ENCODE results near the gene CLTC.

Gene CLTC

DNA sequence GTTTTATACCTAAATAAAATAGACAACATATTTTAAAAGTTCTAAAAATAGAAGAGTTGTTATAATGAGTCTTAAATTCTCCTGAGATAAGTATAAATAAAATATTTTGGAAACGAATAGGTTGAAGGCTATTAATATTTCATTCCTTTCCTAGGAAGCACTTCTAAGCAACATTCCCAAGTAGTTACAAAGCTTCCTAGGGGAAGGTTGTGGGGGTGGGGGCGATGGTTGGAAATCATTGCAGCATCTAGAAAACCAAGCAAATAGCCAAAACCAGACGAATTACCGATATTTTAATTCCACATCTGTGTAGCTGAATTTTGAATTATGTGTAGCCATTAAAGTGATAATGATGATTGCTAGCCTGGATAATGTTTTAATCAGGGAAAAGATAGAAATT, 60.6 kb downstream of the CLTC start:
- H3K9me3 ChIP-seq (ENCODE audit: severe bottlenecking): no peaks in the 10 kb centered on the region
- H3K4me3 ChIP-seq (ENCODE audit: severe bottlenecking): no peak overlapping the region
- H3K27me3 ChIP-seq (ENCODE audit: insufficient read depth, poor library complexity, severe bottlenecking): no peaks in the 10 kb centered on the region
- TF ChIP-seq, protein P1, sequence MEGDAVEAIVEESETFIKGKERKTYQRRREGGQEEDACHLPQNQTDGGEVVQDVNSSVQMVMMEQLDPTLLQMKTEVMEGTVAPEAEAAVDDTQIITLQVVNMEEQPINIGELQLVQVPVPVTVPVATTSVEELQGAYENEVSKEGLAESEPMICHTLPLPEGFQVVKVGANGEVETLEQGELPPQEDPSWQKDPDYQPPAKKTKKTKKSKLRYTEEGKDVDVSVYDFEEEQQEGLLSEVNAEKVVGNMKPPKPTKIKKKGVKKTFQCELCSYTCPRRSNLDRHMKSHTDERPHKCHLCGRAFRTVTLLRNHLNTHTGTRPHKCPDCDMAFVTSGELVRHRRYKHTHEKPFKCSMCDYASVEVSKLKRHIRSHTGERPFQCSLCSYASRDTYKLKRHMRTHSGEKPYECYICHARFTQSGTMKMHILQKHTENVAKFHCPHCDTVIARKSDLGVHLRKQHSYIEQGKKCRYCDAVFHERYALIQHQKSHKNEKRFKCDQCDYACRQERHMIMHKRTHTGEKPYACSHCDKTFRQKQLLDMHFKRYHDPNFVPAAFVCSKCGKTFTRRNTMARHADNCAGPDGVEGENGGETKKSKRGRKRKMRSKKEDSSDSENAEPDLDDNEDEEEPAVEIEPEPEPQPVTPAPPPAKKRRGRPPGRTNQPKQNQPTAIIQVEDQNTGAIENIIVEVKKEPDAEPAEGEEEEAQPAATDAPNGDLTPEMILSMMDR (IDR thresholded peaks at IDR 0.05; ENCODE audit: poor library complexity, severe bottlenecking): no peak
- ATAC-seq (ENCODE audit: low read depth) (no peak), DNase-seq (ENCODE audit: low spot score) (no peak)
- no peaks in the 10 kb centered on the region for H3K4me1 ChIP-seq (ENCODE audit: insufficient read depth, poor library complexity, severe bottlenecking)
- H3K27ac ChIP-seq (ENCODE audit: poor library complexity, severe bottlenecking): no peak overlapping the region
- peaks cover 100% of the 10 kb centered on the region for H3K36me3 ChIP-seq (ENCODE audit: low read depth)

DNA sequence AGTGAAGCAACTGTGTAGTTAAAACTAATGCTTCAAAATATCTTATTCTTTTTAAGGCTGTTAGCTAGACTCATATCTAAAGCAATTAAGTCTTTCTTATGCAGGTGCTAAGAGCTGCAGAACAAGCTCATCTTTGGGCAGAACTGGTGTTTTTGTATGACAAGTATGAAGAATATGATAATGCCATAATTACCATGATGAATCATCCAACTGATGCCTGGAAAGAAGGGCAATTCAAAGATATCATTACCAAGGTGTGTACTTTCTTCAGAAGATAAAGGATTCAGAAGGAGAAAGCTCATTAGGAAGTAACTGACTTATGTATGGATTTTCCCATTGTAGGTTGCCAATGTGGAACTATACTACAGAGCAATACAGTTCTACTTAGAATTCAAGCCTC, 63.6 kb downstream of the CLTC start:
- no peaks in the 10 kb centered on the region for H3K4me1 ChIP-seq (ENCODE audit: insufficient read depth, poor library complexity, severe bottlenecking)
- H3K27ac ChIP-seq (ENCODE audit: poor library complexity, severe bottlenecking): no peak overlapping the region
- H3K36me3 ChIP-seq (ENCODE audit: low read depth): peaks cover 100% of the 10 kb centered on the region
- DNase-seq (ENCODE audit: low spot score) (no peak), ATAC-seq (ENCODE audit: low read depth) (no peak; the same call in 2 of the 3 replicates)
- no peaks in the 10 kb centered on the region for H3K27me3 ChIP-seq (ENCODE audit: insufficient read depth, poor library complexity, severe bottlenecking)
- no peaks in the 10 kb centered on the region for H3K9me3 ChIP-seq (ENCODE audit: severe bottlenecking)
- TF ChIP-seq, protein P1 (IDR thresholded peaks at IDR 0.05; ENCODE audit: poor library complexity, severe bottlenecking): no peak
- H3K4me3 ChIP-seq (ENCODE audit: severe bottlenecking): no peak overlapping the region

DNA sequence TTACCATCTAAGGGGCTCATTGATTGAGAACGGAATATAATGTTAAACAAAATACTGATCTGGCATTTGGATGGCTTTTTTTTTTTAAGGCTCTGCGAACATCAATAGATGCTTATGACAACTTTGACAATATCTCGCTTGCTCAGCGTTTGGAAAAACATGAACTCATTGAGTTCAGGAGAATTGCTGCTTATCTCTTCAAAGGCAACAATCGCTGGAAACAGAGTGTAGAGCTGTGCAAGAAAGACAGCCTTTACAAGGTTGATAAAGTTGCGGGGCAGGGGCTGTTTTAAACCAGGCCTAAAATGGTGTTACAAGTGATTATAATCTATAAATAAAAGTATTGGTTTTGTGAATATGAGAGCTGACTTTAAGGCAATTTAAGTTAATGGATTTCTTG, 65.3 kb downstream of the CLTC start:
- Histone ChIP-seq H3K36me3 (ENCODE audit: low read depth) (peaks cover 100% of the 10 kb centered on the region), H3K27ac (ENCODE audit: poor library complexity, severe bottlenecking) (no peak overlapping the region), H3K9me3 (ENCODE audit: severe bottlenecking) (no peaks in the 10 kb centered on the region), H3K4me3 (ENCODE audit: severe bottlenecking) (no peak overlapping the region), H3K27me3 (ENCODE audit: insufficient read depth, poor library complexity, severe bottlenecking) (no peaks in the 10 kb centered on the region), H3K4me1 (ENCODE audit: insufficient read depth, poor library complexity, severe bottlenecking) (no peaks in the 10 kb centered on the region)
- ATAC-seq (ENCODE audit: low read depth) (no peak), DNase-seq (ENCODE audit: low spot score) (no peak)
- TF ChIP-seq, protein P1 (IDR thresholded peaks at IDR 0.05; ENCODE audit: poor library complexity, severe bottlenecking): no peak

DNA sequence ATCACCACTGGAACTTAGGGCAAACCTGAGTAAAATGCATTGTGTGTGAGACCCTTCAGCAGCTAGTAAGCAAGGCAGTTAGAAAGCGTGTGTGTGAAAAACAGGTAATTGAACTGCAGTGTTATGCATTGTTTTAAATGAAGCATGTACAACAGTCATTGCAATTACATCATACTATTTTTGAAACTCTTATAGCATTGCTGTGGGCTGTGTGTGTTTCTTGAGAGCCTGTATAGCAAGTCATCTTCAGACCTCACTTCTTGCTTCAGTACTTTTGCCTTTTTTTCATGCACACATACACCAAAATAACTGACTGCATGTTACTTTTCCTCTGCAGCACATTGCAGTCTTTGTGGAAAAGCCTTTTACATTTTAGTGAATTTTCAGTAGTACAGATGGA, 68.3 kb downstream of the CLTC start:
- peaks cover 99% of the 10 kb centered on the region for H3K36me3 ChIP-seq (ENCODE audit: low read depth)
- H3K9me3 ChIP-seq (ENCODE audit: severe bottlenecking): no peaks in the 10 kb centered on the region
- no peaks in the 10 kb centered on the region for H3K27me3 ChIP-seq (ENCODE audit: insufficient read depth, poor library complexity, severe bottlenecking)
- DNase-seq (ENCODE audit: low spot score) (no peak), ATAC-seq (ENCODE audit: low read depth) (no peak)
- H3K4me1 ChIP-seq (ENCODE audit: insufficient read depth, poor library complexity, severe bottlenecking): no peaks in the 10 kb centered on the region
- H3K4me3 ChIP-seq (ENCODE audit: severe bottlenecking): no peak overlapping the region
- no peak overlapping the region for H3K27ac ChIP-seq (ENCODE audit: poor library complexity, severe bottlenecking)
- TF ChIP-seq, protein P1 (IDR thresholded peaks at IDR 0.05; ENCODE audit: poor library complexity, severe bottlenecking): no peak

DNA sequence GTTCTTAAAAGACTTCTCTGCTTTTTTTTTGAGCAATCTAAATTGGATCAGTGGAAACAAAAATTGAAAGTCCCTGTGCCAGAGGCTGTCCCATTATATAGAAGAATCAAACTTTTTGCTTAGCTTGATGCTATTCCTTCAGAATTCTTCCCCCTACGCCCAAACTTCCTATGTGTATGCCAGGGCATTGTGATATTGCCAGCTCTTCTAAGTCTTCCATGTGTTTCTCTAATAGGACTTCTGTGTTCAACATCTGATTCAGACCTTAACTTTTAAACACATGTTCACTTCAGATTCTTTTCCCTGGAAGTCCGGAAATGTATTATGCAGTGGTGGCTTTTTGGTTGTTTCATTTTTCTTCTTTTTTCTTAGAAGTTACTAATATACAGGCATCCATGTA, 68.8 kb downstream of the CLTC start:
- Histone ChIP-seq H3K27me3 (ENCODE audit: insufficient read depth, poor library complexity, severe bottlenecking) (no peaks in the 10 kb centered on the region), H3K9me3 (ENCODE audit: severe bottlenecking) (no peaks in the 10 kb centered on the region), H3K4me3 (ENCODE audit: severe bottlenecking) (no peak overlapping the region), H3K36me3 (ENCODE audit: low read depth) (peaks cover 99% of the 10 kb centered on the region), H3K27ac (ENCODE audit: poor library complexity, severe bottlenecking) (no peak overlapping the region), H3K4me1 (ENCODE audit: insufficient read depth, poor library complexity, severe bottlenecking) (no peaks in the 10 kb centered on the region)
- DNase-seq (ENCODE audit: low spot score) (no peak), ATAC-seq (ENCODE audit: low read depth) (no peak)
- TF ChIP-seq, protein P1 (IDR thresholded peaks at IDR 0.05; ENCODE audit: poor library complexity, severe bottlenecking): no peak
